GM12891 (cell line): ENCODE data around the gene ZAR1.

ENCODE experiments used
- PAX5 ChIP-seq: IDR thresholded peaks from 2 replicates; pipeline ENCODE4 v1.6.1; 2011; ENCODE audit warnings: low read length, moderate library complexity, mild to moderate bottlenecking; ENCODE audit not compliant: insufficient read depth, severe bottlenecking
- POLR2A ChIP-seq: IDR thresholded peaks from 2 replicates; pipeline ENCODE4 v1.6.1; 2011; ENCODE audit warnings: low read depth, low read length, control low read depth
- POLR2AphosphoS5 ChIP-seq: IDR thresholded peaks from 2 replicates; pipeline ENCODE4 v1.6.1; 2011; ENCODE audit warnings: low read depth, low read length, control low read depth

GRCh38 chr4:48506716-48507115, 16.7 kb downstream of the ZAR1 start:
- TF ChIP-seq POLR2A = no peak
- TF ChIP-seq POLR2AphosphoS5 = no peak
- TF ChIP-seq PAX5 = no peak
